ENCODE results near the gene MDH2.

Gene MDH2

GRCh38 chr7:76040126-76040525 is 7.8 kb upstream of the MDH2 start:
- Histone ChIP-seq H3K27me3 (no peaks in the 10 kb centered on the region), H3K4me3 (no peak overlapping the region), H3K36me3 (peaks cover 0 to 15% (median 0%) of the 10 kb centered on the region in 3 donors), H3K9me3 (no peaks in the 10 kb centered on the region), H3K4me1 (peaks cover 0 to 1% (median 0%) of the 10 kb centered on the region in 4 donors), H3K27ac (no peak overlapping the region)
- DNase-seq, result no peak
- no peak for TF ChIP-seq CTCF (IDR thresholded peaks at IDR 0.05)
- intact Hi-C loops (cut with DNase I; ENCODE audit: low total_unique reads), result no loop called here

GRCh38 chr7:76044375-76044865 is 3.5 kb upstream of the MDH2 start:
- Histone ChIP-seq H3K9me3 (no peaks in the 10 kb centered on the region), H3K27me3 (no peaks in the 10 kb centered on the region), H3K4me1 (peaks cover 0 to 32% (median 17%) of the 10 kb centered on the region in 4 donors), H3K4me3 (no peak overlapping the region), H3K27ac (no peak overlapping the region), H3K36me3 (peaks cover 0 to 11% (median 0%) of the 10 kb centered on the region in 3 donors)
- intact Hi-C loops (cut with DNase I; ENCODE audit: low total_unique reads), result no loop called here
- DNase-seq, result no peak
- TF ChIP-seq CTCF (IDR thresholded peaks at IDR 0.05), result no peak

- no peak for TF ChIP-seq CTCF (IDR thresholded peaks at IDR 0.05)
- peak overlapping the region; percentile 88 to 99 for H3K4me3 ChIP-seq
- intact Hi-C loops (cut with DNase I; ENCODE audit: low total_unique reads), result no loop called here
- no peak for DNase-seq
- no peaks in the 10 kb centered on the region for H3K27me3 ChIP-seq
- H3K36me3 ChIP-seq, result peaks cover 0 to 7% (median 7%) of the 10 kb centered on the region in 3 donors
- H3K9me3 ChIP-seq, result no peaks in the 10 kb centered on the region
- H3K4me1 ChIP-seq, result peaks cover 0 to 46% (median 26%) of the 10 kb centered on the region in 4 donors
- peak overlapping the region; percentile 87 to 96 for H3K27ac ChIP-seq
These were observed 548 bp upstream of the MDH2 start for GRCh38 chr7:76047305-76047810.

- DNase-seq, result no peak
- Histone ChIP-seq H3K36me3 (peaks cover 0 to 16% (median 12%) of the 10 kb centered on the region in 3 donors), H3K4me1 (peaks cover 0 to 46% (median 26%) of the 10 kb centered on the region in 4 donors), H3K27ac (peak overlapping the region; percentile 87 to 96), H3K27me3 (no peaks in the 10 kb centered on the region), H3K9me3 (no peaks in the 10 kb centered on the region), H3K4me3 (peak overlapping the region; percentile 88 to 99)
- TF ChIP-seq CTCF (IDR thresholded peaks at IDR 0.05), result no peak
- intact Hi-C loops (cut with DNase I; ENCODE audit: low total_unique reads), result no loop called here
These were observed 722 bp downstream of the MDH2 start for GRCh38 chr7:76048668-76048988.

GRCh38 chr7:76049295-76049694 is 1.4 kb downstream of the MDH2 start:
- Histone ChIP-seq H3K27ac (peak overlapping the region in 1 of 2 donors; percentile 96), H3K4me3 (peak overlapping the region; percentile 88 to 99), H3K9me3 (no peaks in the 10 kb centered on the region), H3K4me1 (peaks cover 0 to 46% (median 26%) of the 10 kb centered on the region in 4 donors), H3K27me3 (no peaks in the 10 kb centered on the region), H3K36me3 (peaks cover 0 to 19% (median 18%) of the 10 kb centered on the region in 3 donors)
- intact Hi-C loops (cut with DNase I; ENCODE audit: low total_unique reads), result no loop called here
- no peak for DNase-seq
- TF ChIP-seq CTCF (IDR thresholded peaks at IDR 0.05), result no peak
